Testis (tissue), 2 donors: ENCODE measurements around the gene RAMAC.

Experiments used
- POLR2A ChIP-seq: fragments of 450-650 bp; IDR thresholded peaks from one replicate; pipeline ENCODE4 v1.6.1; 2017; ENCODE audit warnings: antibody characterized with exemption, mild to moderate bottlenecking, moderate library complexity
- TF ChIP-seq, protein P1 (sequence below), 3 experiments: fragments of 450-650 bp in 2 of 3; fragments of 200-600 bp in 1 of 3; sonication (generic) in 1 of 3; IDR thresholded peaks; one replicate each; pipeline ENCODE4 v1.5.1; 2016 to 2019; ENCODE audit warnings: antibody characterized with exemption in 3 of 3, mild to moderate bottlenecking in 2 of 3, moderate library complexity in 1 of 3

DNA sequence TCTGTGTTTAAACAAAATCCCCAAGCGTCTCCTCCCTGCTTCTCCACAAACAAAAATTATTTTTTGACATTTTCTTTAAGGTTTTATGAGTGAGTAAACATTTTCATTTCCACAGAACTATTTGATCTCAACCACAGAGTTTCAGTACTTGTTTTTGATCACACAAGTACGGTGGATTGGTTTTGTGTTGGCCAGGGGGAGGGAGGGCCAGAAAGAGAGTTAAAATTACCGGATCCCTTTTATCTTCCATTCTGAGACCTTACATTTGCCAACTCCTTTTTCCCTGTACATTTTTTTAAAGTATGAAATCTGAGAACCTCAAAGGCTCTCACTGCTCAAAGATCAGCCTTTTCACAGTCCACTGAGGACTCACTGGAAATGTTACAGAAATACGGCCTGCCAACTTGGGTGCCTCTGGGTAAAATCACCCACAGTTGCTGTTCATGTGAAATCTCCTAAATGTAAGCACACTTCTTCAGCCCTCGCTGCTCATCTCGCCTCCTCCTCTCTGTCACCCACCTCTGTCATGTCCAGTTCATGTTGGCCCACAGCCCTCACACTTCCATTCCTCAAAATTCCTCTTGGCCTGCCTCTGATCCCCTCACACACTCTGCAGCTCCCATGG lies 35.2 kb upstream of the RAMAC start:
- TF ChIP-seq POLR2A = no peak
- TF ChIP-seq, protein P1, sequence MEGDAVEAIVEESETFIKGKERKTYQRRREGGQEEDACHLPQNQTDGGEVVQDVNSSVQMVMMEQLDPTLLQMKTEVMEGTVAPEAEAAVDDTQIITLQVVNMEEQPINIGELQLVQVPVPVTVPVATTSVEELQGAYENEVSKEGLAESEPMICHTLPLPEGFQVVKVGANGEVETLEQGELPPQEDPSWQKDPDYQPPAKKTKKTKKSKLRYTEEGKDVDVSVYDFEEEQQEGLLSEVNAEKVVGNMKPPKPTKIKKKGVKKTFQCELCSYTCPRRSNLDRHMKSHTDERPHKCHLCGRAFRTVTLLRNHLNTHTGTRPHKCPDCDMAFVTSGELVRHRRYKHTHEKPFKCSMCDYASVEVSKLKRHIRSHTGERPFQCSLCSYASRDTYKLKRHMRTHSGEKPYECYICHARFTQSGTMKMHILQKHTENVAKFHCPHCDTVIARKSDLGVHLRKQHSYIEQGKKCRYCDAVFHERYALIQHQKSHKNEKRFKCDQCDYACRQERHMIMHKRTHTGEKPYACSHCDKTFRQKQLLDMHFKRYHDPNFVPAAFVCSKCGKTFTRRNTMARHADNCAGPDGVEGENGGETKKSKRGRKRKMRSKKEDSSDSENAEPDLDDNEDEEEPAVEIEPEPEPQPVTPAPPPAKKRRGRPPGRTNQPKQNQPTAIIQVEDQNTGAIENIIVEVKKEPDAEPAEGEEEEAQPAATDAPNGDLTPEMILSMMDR (IDR thresholded peaks at IDR 0.05) = no peak
